Neural cell (in vitro differentiated cells): ENCODE results near the gene GDPD4.

Experiments used
- EZH2 ChIP-seq: fragments of 200-600, 300-800 bp; shearing (Covaris generic), sonication (generic); IDR thresholded peaks from 2 replicates; pipeline ENCODE4 v1.6.1; 2014; ENCODE audit warnings: antibody characterized with exemption, low read length, borderline replicate concordance, mild to moderate bottlenecking; ENCODE audit not compliant: insufficient read depth, poor library complexity, severe bottlenecking
- RAD21 ChIP-seq: fragments of 450-650 bp; conservative IDR thresholded peaks from 2 replicates; pipeline ENCODE4 v1.6.1; 2014; ENCODE audit warnings: antibody characterized with exemption, mild to moderate bottlenecking, moderate library complexity
- TF ChIP-seq, protein P1 (sequence below): fragments of 450-650 bp; IDR thresholded peaks from 2 replicates; pipeline ENCODE4 v1.5.1; 2014; ENCODE audit warnings: antibody characterized with exemption, mild to moderate bottlenecking, moderate library complexity; ENCODE audit not compliant: poor library complexity, severe bottlenecking

DNA sequence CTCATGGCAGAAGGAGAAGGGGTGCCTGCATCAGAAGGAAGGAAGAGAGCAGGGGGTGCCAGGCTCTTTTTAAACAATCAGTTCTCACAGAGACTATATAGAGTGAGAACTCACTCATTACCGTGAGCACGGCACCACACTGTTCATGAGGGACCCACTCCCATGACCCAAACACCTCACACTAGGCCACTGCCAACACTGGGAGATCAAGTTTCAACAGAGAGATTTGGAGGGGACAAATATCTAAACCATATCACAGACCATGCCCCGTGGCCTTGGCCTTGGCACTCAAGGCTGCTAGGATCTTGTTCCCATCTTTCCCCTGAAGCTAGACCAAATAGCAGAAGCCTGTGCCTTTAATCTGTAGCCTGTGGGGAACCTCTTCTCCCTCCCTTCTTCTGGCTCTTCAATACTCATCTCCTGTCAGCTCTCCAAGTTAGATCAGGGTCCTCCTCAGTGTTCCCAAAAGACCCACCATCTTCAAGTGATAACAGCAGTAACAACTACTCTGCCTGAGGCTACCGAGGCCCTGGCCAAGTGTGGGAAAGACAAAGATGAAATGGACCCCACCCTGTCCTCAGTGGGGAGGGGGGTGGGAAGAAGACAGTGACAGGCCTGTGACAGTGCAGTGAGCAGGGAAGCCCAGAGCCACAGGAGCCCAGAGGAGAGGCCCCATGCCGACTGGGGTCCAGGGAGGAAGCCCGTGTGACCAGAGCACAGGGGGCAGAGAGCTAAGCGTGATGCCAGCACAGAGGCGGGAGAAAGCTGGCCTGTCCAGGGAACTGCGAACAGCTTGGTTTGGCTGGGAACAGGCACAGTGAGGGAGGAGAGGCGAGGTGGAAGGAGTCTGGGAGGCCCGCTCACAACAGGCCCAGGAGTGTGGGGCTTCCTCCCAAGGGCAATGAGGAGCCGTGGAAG lies 100.9 kb downstream of the GDPD4 start:
- TF ChIP-seq, protein P1, sequence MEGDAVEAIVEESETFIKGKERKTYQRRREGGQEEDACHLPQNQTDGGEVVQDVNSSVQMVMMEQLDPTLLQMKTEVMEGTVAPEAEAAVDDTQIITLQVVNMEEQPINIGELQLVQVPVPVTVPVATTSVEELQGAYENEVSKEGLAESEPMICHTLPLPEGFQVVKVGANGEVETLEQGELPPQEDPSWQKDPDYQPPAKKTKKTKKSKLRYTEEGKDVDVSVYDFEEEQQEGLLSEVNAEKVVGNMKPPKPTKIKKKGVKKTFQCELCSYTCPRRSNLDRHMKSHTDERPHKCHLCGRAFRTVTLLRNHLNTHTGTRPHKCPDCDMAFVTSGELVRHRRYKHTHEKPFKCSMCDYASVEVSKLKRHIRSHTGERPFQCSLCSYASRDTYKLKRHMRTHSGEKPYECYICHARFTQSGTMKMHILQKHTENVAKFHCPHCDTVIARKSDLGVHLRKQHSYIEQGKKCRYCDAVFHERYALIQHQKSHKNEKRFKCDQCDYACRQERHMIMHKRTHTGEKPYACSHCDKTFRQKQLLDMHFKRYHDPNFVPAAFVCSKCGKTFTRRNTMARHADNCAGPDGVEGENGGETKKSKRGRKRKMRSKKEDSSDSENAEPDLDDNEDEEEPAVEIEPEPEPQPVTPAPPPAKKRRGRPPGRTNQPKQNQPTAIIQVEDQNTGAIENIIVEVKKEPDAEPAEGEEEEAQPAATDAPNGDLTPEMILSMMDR, result no peak
- TF ChIP-seq EZH2 (no peak), RAD21 (no peak)
